WTC11 (cell line): ENCODE results near the gene RAI14. TPM values are rescaled to one million over a fixed set of nuclear protein-coding genes. Genes with fewer than 3 reads are reported as not detected.

Experiments
- AR ChIP-seq: fragments of 250-450 bp; sonication (Bioruptor Pico); IDR thresholded peaks from 2 replicates; pipeline ENCODE4 v1.9.0; 2021; ENCODE audit warnings: mild to moderate bottlenecking
- ARID4B ChIP-seq: sonication (generic); formaldehyde crosslinking; IDR thresholded peaks from 2 replicates; pipeline ENCODE4 v1.8.0; 2023; ENCODE audit warnings: missing genetic modification reagents, mild to moderate bottlenecking, borderline replicate concordance
- ATF2 ChIP-seq: sonication (generic); formaldehyde crosslinking; IDR thresholded peaks from 2 replicates; pipeline ENCODE4 v1.8.1; 2022; ENCODE audit warnings: low read depth, missing genetic modification reagents, borderline replicate concordance
- CREB1 ChIP-seq: sonication (generic); formaldehyde crosslinking; IDR thresholded peaks from 2 replicates; pipeline ENCODE4 v1.8.0; 2023; ENCODE audit warnings: mild to moderate bottlenecking, missing genetic modification reagents
- E2F1 ChIP-seq: sonication (generic); formaldehyde crosslinking; IDR thresholded peaks from 2 replicates; pipeline ENCODE4 v1.8.0; 2022; ENCODE audit warnings: mild to moderate bottlenecking, missing genetic modification reagents
- EMX1 ChIP-seq: fragments of 250-450 bp; sonication (Bioruptor Pico); IDR thresholded peaks from 2 replicates; pipeline ENCODE4 v1.8.0; 2021; ENCODE audit warnings: mild to moderate bottlenecking
- ETV6 ChIP-seq: sonication (generic); formaldehyde crosslinking; IDR thresholded peaks from 2 replicates; pipeline ENCODE4 v1.8.1; 2022; ENCODE audit warnings: mild to moderate bottlenecking, missing genetic modification reagents
- FOXK1 ChIP-seq: sonication (generic); formaldehyde crosslinking; IDR thresholded peaks from 2 replicates; pipeline ENCODE4 v1.8.0; 2022; ENCODE audit warnings: mild to moderate bottlenecking, moderate library complexity, missing genetic modification reagents
- GTF2I ChIP-seq: fragments of 250-450 bp; sonication (Bioruptor Pico); conservative IDR thresholded peaks from 2 replicates; pipeline ENCODE4 v1.4.0; 2021; ENCODE audit warnings: mild to moderate bottlenecking
- JAZF1 ChIP-seq: fragments of 250-450 bp; sonication (Bioruptor Pico); IDR thresholded peaks from 2 replicates; pipeline ENCODE4 v1.9.0; 2021; ENCODE audit warnings: moderate library complexity, mild to moderate bottlenecking, inconsistent platforms
- JUN ChIP-seq: sonication (generic); formaldehyde crosslinking; IDR thresholded peaks from 2 replicates; pipeline ENCODE4 v1.8.0; 2023; ENCODE audit warnings: mild to moderate bottlenecking, missing genetic modification reagents
- MAX ChIP-seq: sonication (generic); formaldehyde crosslinking; IDR thresholded peaks from 2 replicates; pipeline ENCODE4 v1.8.0; 2022; ENCODE audit warnings: mild to moderate bottlenecking, missing genetic modification reagents
- NR1H2 ChIP-seq: sonication (generic); formaldehyde crosslinking; IDR thresholded peaks from 2 replicates; pipeline ENCODE4 v1.9.0; 2021; ENCODE audit warnings: mild to moderate bottlenecking, moderate library complexity, missing genetic modification reagents
- NR3C1 ChIP-seq: sonication (generic); formaldehyde crosslinking; conservative IDR thresholded peaks from 2 replicates; pipeline ENCODE4 v1.8.1; 2023; ENCODE audit warnings: low read depth, mild to moderate bottlenecking, missing genetic modification reagents
- PRRX2 ChIP-seq: fragments of 250-450 bp; sonication (Bioruptor Pico); IDR thresholded peaks from 2 replicates; pipeline ENCODE4 v1.8.0; 2021; ENCODE audit warnings: mild to moderate bottlenecking
- SOX15 ChIP-seq: fragments of 250-450 bp; sonication (Bioruptor Pico); IDR thresholded peaks from 2 replicates; pipeline ENCODE4 v1.9.0; 2021; ENCODE audit warnings: mild to moderate bottlenecking
- TEAD1 ChIP-seq: sonication (generic); formaldehyde crosslinking; IDR thresholded peaks from 2 replicates; pipeline ENCODE4 v1.8.0; 2022; ENCODE audit warnings: mild to moderate bottlenecking, missing genetic modification reagents
- USF1 ChIP-seq: sonication (generic); formaldehyde crosslinking; IDR thresholded peaks from 2 replicates; pipeline ENCODE4 v1.8.0; 2022; ENCODE audit warnings: mild to moderate bottlenecking, missing genetic modification reagents
- ZBTB21 ChIP-seq: sonication (generic); formaldehyde crosslinking; IDR thresholded peaks from 2 replicates; pipeline ENCODE4 v1.8.1; 2023; ENCODE audit warnings: mild to moderate bottlenecking, missing genetic modification reagents, borderline replicate concordance
- ZBTB43 ChIP-seq: sonication (generic); formaldehyde crosslinking; IDR thresholded peaks from 2 replicates; pipeline ENCODE4 v1.8.1; 2023; ENCODE audit warnings: mild to moderate bottlenecking, missing genetic modification reagents
- ZNF281 ChIP-seq: sonication (generic); formaldehyde crosslinking; IDR thresholded peaks from 2 replicates; pipeline ENCODE4 v1.8.0; 2023; ENCODE audit warnings: mild to moderate bottlenecking, missing genetic modification reagents
- ZNF423 ChIP-seq: fragments of 250-450 bp; sonication (Bioruptor Pico); IDR thresholded peaks from 2 replicates; pipeline ENCODE4 v2.1.2; 2022; ENCODE audit warnings: mild to moderate bottlenecking, moderate library complexity
- ZSCAN18 ChIP-seq: fragments of 250-450 bp; sonication (Bioruptor Pico); IDR thresholded peaks from 2 replicates; pipeline ENCODE4 v2.1.2; 2022; ENCODE audit warnings: mild to moderate bottlenecking, moderate library complexity
- total RNA-seq: library from RNA; stranded (reverse); gene quantifications from 3 replicates; pipeline ENCODE4 v1.2.3, GENCODE V29; 2021

RAI14 gene
- total RNA-seq, 1 experiment from 2014 or later, result 185 TPM

GRCh38 chr5:34656001-34656699 is at the start of gene RAI14 (continued):
- TF ChIP-seq ATF2 (CRISPR knock-in tag) (no peak), JUN (0 out of 2 replicates have a peak, but pooled peaks have one; percentile 38), ARID4B (CRISPR knock-in tag) (no peak), ZSCAN18 (CRISPR knock-in tag) (no peak), ZBTB21 (no peak), NR3C1 (CRISPR knock-in tag) (no peak), JAZF1 (no peak), EMX1 (no peak), USF1 (CRISPR knock-in tag) (peak; percentile 82), AR (CRISPR knock-in tag) (no peak), ZNF281 (no peak), SOX15 (no peak), CREB1 (no peak), MAX (CRISPR knock-in tag) (no peak; the same call in 1 of the 2 replicates), PRRX2 (CRISPR knock-in tag) (no peak), GTF2I (CRISPR knock-in tag) (no peak), FOXK1 (CRISPR knock-in tag) (peak; percentile 68; the same call in 1 of the 2 replicates), E2F1 (CRISPR knock-in tag) (no peak), ETV6 (CRISPR knock-in tag) (peak; percentile 79), TEAD1 (CRISPR knock-in tag) (no peak), NR1H2 (CRISPR knock-in tag) (no peak), ZNF423 (CRISPR knock-in tag) (peak; percentile 72), ZBTB43 (CRISPR knock-in tag) (no peak)
